GM18511 (cell line): ENCODE data around the gene PTH.

Source experiments
- ATAC-seq: cut with Tn5 transposase; IDR thresholded peaks from one replicate; pipeline ENCODE4 v1.9.1; 2021; ENCODE audit warnings: mild to moderate bottlenecking, moderate library complexity; ENCODE audit not compliant: unreplicated experiment

PTH gene

DNA sequence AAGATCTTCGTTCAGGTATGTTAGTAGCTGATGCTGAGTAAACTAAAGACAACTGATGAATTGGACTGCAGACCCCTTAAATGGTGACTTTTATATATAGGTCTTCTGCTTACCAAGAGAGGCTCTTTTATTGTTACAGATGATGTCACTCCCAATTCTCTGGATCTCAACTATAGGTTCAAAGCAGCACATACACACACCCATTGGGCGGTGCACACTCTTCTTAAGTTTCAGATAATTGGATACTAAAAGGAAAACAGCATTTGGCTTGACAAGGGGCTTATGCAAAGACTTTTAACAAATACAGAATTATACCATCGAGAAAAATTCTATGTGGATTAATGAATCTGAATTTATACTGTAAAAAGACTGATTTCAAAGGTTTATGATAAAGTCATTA lies at the start of gene PTH:
PTH (minus strand) TSS at position 69 of the 400 bp plus-strand sequence. CDS start 3,142 bp downstream, outside the sequence.
- no peak for ATAC-seq

DNA sequence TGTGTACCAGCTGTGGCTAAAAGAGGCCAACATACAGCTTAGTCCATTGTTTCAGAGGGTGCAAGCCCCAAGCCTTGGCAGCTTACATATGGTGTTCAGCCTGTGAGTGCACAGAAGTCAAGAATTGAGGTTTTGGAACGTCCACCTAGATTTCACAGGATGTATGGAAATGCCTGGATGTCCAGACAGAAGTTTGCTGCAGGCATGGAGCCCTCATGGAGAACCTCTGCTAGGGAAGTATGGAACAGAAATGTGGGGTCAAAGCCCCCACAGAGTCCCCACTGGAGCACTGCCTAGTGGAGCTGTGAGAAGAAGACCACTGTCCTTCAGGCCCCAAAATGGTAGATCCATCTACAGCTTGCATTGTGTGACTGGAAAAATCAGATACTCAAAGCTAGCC lies 42.2 kb upstream of the PTH start:
- no peak for ATAC-seq

DNA sequence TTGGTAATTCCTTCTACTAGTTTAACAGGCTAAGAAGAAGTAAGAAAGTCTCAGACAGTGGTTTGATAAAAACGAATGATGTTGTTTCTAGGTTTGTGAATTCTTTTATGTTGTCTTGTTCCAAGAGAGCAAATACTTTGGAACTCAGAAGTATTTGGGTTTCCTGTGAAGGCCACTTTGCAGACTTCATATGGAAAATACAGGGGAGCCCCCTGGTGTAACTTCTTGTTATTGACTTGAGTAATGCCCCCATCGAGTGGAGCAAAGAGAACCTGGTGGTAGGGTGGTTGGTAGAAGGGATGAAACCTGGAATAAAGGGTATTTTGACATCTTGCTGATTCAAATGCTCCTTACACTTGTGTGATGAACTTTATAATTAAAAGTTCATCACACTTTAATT lies 40.0 kb upstream of the PTH start:
- no peak for ATAC-seq

DNA sequence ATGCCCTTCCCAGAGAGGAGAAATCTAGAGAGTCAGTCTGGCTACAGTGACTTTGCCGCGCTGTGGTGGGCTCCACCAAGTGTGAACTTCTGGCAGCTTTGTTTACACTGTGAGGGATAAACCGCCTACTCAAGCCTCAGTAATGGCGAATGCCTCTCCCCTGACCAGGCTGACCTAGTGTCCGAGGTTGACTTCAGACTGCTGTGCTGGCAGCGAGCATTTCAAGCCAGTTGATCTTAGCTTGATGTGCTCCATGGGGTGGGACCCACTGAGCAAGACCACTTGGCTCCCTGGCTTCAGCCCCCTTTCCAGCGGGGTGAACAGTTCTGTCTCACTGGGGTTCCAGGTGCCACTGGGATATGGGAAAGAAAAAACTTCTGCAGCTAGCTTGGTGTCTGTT lies 38.6 kb upstream of the PTH start:
- ATAC-seq = no peak

DNA sequence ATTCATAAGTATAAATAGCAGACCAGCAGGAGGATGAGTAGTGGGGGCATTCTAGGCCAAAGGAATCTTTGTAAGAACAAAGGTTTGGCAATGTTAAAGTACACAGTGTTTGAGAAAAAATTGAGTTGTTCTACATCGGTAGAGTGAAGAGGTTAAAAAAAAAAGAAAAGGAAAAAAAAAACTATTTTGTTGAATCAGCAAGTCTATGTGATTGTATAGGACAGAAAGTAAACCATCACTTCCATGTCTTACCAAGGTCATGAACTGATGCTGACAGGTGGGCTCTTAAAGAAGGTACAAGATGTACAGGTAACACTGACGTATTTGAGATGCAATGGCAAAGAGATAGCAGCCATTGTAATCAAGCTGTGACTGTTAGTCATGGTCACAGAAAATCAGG lies 29.5 kb upstream of the PTH start:
- no peak for ATAC-seq

DNA sequence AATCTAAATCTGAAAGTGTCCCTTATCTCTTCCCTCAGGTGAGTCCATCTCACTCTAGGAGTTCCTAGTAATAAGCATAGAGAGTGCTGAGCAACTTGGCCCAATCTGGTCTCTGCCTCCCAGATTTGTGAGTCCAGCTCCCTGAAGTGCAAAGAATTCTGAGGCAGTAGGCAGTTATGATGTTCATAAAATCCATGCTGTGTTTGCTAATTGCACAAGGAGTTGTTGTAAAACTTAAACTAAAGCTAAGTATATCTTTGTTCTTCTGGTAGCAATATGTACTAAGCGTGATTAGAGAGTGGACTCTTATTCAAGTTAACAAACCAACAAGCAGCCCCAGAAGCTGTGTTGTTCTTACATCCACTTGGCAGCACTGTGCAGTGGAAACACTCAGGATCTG lies 7.6 kb upstream of the PTH start:
- no peak for ATAC-seq

DNA sequence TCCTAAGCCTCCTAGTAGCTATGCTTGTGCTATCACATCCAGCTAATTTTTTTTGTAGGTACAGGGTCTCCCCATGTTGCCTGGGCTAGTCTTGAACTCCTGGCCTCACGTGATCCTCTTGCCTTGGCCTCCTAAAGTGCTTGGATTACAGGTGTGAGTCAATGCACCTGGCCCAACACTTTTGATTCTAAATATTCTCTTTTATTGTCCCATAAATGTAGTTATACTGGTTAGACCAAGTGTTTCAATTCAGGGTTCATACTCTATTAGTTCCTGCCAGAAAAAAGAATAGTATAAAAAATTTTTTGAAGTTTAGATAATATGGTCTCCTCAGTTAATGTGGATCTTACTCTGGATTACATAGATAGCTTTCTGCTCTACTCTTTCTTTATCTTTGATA lies 6.7 kb upstream of the PTH start:
- no peak for ATAC-seq

DNA sequence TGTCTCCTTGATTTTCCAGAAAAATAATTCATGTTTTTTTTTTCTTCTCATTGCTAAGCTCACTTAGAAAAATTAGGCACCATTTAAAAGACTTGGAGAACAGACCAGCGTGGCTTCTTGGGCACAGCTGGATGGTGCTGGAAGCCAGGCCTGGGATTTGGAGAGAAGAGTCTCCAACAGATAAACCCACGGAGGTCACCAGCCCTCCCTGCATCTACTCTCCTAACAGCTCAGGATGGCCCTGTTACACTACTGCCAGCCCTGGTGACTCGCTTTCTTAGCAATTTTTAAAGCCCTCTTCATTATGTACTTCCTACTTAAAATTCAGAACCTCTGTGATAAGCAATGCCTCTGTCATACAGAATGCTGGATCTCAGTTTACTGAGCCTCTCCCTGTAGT lies 1.7 kb downstream of the PTH start:
- ATAC-seq = no peak

DNA sequence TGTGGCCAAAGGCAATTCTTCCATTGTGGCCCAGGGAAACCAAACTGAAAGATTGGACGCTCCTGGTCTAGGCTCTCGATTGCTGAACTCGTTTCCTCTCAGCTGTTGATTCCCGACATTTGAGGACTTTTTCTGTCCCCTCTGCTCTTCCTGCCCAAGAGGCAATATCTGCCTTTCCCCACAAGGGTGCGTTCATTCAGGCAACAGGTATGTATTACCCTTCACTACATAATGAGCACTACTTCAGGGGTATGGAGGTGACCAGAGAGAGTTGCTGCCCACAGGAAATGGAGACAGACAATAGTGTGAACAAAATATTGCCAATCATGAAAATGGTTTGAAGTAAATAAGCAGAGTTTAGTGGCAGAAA lies 8.2 kb downstream of the PTH start:
- no peak for ATAC-seq

DNA sequence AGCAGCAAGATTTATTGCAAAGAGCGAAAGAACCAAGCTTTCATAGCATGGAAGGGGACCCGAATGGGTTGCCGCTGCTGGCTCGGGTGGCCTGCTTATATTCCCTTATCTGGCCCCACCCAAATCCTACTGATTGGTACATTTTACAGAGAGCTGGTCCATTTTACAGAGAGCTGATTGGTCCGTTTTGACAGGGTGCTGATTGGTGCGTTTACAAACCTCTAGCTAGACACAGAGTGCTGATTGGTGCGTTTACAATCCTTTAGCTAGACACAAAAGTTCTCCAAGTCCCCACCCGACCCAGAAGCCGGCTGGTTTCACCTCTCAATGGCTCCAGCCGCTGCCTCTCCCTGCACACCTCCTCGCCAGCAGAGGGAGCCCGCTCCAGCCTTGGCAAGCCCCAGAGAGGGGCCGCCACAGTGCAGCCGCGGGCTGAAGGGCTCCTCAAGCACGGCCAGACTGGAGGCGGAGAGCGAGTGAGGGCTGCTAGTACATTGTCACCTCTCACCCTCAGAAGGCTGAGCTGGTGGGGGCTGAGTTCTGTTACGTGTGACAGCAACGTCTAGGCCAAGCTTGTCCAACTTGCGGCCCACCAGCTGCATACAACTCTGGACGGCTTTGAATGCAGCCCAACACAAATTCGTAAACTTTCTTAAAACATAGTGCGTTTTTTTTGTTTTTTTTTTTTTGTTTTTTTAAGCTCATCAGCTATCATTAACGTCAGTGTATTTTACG lies 8.7 kb downstream of the PTH start:
- peak; percentile 88 for ATAC-seq

DNA sequence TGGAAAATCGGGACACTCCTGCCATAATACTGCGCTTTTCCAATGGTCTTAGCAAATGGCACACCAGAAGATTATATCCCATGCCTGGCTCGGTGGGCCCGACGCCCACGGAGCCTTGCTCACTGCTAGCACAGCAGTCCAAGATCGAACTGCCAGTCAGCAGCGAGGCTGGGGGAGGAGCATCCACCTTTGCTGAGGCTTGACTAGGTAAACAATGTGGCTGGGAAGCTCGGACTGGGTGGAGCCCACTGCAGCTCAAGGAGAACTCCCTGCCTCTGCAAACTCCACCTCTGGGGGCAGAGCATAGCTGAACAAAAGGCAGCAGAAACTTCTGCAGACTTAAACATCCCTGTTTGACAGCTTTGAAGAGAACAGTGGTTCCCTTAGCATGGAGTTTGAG lies 15.6 kb downstream of the PTH start:
- ATAC-seq = no peak

DNA sequence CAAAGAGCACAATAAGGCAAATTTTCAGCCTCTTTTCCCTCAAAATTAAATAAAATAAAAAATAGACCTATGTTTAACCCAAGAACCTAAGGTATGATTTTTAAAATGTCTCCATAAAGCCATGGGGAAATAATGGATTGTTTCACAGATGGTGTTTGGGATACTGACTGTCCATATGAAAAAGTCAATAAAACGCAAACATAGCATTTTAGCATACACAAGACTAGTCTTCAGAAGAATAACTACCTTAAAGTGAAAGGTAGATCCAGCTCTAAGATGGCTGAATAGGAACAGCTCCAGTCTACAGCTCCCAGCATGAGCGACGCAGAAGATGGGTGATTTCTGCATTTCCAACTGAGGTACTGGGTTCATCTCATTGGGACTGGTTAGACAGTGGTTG lies 16.1 kb downstream of the PTH start:
- no peak for ATAC-seq

DNA sequence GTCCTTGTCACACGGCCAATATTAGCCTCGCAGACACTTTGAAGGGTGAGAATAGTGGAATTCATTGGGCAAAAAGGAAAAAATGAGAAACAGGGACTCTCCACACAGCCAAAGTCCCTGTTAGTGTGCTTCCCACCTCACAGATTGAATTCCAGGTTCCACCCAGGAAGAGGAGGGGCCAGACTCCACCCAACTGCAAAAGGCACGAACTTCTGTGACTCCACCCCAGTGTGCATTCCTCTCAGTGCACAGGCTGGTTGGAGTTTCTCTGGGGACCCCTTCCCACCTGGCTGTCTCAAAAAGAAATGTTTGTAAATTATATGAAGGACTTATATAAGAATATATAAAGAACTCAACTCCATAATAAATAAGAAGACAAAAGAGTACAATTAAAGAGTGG lies 20.7 kb downstream of the PTH start:
- no peak for ATAC-seq

DNA sequence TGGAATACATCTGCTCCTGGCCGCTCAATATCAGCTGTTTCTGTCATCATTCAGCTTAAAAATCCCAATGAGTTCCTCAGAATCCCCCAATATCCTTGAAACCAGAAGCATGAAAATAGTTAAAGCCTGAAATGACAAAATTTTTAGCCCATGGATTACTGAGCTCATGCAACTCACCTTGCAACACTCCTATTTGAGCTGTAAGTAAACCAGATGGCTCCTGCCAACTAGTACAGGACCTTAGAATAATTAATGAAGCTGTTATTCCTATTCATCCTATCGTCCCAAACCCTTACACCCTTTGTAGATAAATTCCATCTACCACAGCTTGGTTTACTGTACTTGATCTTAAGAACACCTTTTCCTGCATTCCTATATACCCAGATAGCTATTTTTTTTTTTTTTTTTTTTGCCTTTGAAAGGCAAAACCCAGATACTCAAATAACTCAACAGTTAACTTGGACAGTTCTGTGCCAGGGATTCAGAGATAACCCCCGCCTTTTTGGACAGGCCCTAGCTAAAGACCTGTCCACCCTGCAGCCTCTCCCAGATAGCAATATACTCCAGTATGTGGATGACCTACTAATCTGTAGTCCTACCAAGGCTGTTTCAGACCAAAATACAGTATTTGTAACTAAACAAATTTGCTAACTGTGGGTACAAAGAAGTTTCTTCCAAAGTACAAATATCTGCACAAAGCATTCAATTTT lies 22.6 kb downstream of the PTH start:
- no peak for ATAC-seq

DNA sequence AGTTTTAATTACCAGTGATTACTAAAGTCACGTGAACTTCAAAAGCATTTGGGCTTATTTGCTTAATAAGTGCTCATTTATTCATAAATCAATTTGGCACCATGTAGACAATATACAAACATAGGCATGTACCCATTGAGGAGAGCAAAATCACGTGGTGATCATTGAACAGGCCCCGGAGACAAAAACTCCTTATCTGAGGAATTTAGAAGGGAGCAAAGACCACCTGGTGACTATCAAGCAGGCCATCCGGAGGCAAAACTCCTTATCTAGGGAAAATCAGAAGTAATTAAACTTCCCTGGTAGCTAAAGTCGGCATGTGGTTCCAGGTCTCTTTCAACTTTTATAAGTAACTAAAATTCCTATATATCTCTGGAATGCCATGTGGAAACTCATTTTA lies 27.0 kb downstream of the PTH start:
- ATAC-seq = no peak

DNA sequence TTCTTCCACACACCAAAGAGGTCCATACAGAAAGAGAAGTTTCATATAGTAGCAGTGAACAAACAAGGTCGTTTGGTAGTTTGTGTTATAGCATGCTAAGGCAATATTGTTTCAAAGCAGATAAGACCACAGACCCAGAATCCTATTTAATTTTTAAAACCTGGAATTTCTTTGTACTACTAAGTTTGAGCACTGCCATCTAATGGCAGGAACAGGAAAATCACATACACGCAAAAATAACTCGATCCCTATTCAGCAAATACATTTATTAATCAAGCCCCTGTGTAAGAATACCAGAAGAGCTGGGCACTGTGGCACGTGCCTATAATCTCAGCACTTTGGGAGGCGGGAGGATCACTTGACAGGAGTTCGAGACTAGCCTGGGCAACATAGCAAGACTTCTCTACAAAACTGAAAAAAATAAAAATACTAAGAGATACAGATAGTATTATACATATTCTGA lies 29.9 kb downstream of the PTH start:
- no peak for ATAC-seq

DNA sequence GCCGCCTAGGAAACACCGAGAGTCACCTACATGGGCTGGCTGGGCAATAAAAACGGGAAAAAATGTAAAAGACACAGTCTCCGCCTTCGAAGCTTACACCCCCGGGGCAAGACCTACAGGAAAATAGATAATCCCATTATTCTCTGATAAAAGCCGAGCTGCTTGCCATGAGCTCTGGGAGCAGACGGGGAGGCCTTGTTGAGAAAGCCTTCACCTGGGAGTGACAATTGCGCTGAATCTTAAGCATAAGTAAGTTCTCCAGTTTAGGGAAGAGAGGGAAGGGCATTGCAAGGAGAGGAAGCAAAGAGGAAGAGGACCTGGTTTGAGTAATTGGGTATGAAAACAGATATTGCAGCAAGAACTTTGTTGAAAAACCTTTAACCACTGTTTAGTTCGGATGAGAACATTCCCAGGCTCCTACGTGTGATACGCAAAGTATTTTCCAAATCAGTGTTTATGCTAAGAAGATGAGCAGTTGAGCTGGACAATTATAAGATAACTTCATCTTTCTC lies 32.0 kb downstream of the PTH start:
- ATAC-seq = no peak

DNA sequence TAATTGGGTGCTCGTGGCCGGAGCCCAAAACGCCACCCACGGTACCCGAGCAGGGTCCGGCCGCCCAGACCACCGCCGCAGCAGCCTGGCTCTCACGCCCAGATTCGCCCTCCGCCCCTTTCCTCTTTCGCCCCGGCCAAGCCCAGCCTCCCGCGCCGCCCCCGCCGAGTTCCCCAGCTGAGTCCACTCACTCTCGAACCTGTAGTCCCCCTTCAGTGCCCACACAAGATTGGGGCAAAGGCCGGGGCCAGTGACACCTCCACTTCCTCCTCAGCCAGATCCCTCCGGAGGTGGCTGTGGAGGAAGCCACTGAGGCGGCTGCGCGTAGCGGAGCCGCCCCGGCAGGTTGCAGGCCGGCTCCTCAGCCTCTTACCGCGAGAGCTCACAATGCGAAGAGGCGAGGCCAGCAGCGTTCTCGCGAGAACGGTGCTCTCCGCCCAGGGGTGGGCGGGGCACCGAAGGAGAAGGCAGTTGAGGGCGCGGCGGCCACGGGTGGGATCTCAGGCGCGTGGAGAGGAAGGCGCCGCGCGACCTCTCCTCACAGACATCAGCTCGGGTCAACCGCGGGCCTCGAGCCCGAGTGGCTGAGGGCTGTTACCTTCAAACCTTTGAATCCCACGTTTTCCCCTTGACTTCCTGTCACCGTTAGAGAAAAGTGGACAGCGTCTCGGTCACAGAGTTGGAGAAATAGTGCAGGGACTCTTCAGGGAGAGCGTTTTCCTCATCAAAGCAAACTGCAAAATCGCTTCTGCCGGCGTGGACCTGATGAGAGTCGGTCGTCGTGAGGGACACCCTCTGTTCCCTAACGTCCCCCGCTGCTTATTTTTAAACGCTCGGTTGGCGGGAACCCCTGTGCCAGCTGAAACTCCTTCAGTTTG lies 32.7 kb downstream of the PTH start, which contains the start of gene BTBD10:
BTBD10 (minus strand) TSS at position 322 of the 878 bp plus-strand sequence. CDS start 18,098 bp downstream, outside the sequence.
- peak; percentile 92 for ATAC-seq

DNA sequence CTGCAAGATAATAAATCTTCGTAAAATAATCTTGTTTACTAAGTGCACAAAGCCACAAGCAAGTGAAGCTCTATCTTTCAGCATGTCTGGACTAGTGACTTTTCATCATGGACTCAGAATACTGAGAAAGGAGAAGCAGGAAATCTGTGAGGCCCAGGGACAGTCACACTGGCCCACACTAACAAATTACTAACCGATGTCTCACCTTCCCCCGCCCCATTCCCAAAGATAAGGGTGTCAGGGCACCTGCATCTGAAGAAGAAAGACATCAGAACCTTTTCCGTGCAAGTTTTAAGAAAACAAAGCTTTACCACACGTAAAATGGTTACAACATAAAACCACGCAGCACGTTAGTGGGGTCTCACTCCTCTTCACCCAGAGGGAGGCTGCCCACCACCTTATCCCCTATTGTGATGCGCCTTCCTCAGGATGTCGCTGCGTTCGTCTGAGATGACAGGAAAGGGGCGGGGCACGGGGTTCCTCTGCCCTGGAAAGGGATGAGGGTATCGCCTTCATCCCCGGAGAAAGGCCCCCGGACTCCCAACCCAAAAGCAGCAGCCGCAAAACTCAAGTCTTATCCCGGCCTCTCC lies 33.4 kb downstream of the PTH start:
- ATAC-seq = peak; percentile 54

DNA sequence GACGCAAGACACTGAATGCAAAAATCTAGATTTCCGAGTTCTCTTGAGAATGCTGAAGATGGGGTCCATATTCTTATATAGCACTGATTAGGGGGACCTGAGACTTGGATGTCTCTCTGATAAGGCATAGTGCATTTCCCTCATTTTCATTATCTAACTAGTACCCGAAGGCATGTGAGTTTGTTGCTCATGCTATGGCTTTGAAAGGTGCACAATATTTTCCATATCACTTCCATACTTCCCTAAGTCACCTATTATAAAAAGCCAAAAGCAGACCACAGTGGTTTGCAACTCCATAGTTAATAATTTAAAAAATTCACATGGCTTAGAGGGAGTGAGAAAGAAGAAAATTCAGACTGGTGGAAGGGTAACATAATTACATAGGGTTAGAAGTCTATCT lies 34.5 kb downstream of the PTH start:
- ATAC-seq = no peak

DNA sequence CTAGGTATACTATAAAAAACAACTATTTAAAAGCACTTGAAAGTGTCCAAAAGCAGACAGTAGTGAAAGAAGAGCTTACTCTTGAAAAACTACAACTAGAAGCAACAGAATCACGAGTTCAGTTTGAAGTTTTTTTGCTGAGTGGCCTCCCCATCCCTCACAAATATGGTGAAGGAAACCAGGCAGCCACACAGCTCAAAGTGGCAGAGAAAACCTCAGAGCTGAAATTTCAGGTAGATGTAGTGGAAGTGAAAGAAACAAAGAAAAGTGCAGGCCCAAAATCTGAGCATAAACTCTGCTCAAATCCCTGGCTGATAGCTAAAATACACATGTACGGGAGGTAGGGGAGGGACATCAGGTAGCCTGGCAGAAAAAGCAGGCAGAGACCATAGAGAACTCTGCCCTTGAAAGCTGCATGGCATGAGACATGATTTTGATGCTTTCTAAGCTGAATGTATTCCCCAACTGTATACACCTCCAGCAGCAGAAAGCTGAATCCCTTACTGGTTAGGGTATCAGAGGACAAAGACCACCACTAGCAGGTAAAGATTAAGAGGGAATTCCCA lies 44.9 kb downstream of the PTH start:
- no peak for ATAC-seq
